SK-N-SH (cell line): Measurements from ENCODE around the gene AP1S3. TPM values are rescaled to one million over a fixed set of nuclear protein-coding genes. Genes with fewer than 3 reads are reported as not detected.

Source experiments
- CTCF ChIA-PET: fragments of 300-600, 350-600 bp; formaldehyde crosslinking; extraction: SDS; loops from one replicate; lab custom pipeline; 2021; lab: Yijun Ruan, JAX
- POLR2A ChIA-PET: fragments of 350-600 bp; sonication (Branson Sonifier 250); formaldehyde crosslinking; extraction: SDS; loops from one replicate; lab custom pipeline; 2020; ENCODE audit warnings: antibody characterized with exemption, inconsistent platforms; lab: Yijun Ruan, JAX
- DNase-seq: peaks from one replicate; pipeline ENCODE4 v3.0.0; 2012
- H2AFZ ChIP-seq: fragments of 200-600 bp; sonication (generic); 2 replicates; pipeline ENCODE4 v1.8.1; 2016; ENCODE audit warnings: antibody characterized with exemption, mild to moderate bottlenecking, low read depth
- H3F3A ChIP-seq: fragments of 200-600 bp; sonication (generic); replicated peaks from 2 replicates; pipeline ENCODE3; 2016; ENCODE audit warnings: antibody characterized with exemption, mild to moderate bottlenecking; ENCODE audit not compliant: insufficient read depth
- H3K27ac ChIP-seq, 2 experiments: fragments of 200-500 bp in 1 of 2; fragments of 200-600 bp in 1 of 2; sonication (Bioruptor generic) in 1 of 2; sonication (generic), shearing (Covaris generic) in 1 of 2; 2 replicates each; pipeline versions ENCODE4 v1.5.1 to v1.6.1; 2014 to 2016; ENCODE audit warnings: low read depth in 2 of 2, inconsistent platforms in 1 of 2, low read length in 1 of 2, mild to moderate bottlenecking in 1 of 2, mixed read lengths in 1 of 2
- H3K27me3 ChIP-seq: fragments of 200-600 bp; sonication (generic), shearing (Covaris generic); 2 replicates; pipeline ENCODE4 v1.6.1; 2016; ENCODE audit warnings: mixed run types; ENCODE audit not compliant: insufficient read depth
- H3K36me3 ChIP-seq, 2 experiments: fragments of 200-500 bp in 1 of 2; fragments of 200-600 bp in 1 of 2; sonication (Bioruptor generic) in 1 of 2; sonication (generic) in 1 of 2; replicated peaks in 1 of 2; 2 replicates each; pipeline versions ENCODE3 to v1.5.1; 2014 to 2016; ENCODE audit warnings: low read length in 1 of 2, mild to moderate bottlenecking in 1 of 2; ENCODE audit not compliant: insufficient read depth in 2 of 2, control insufficient read depth in 1 of 2
- H3K4me1 ChIP-seq, 2 experiments: fragments of 200-500 bp in 1 of 2; fragments of 200-600 bp in 1 of 2; sonication (Bioruptor generic) in 1 of 2; sonication (generic), shearing (Covaris generic) in 1 of 2; 2 replicates each; pipeline versions ENCODE4 v1.5.1 to v1.6.1; 2014 to 2016; ENCODE audit warnings: low read depth in 1 of 2, low read length in 1 of 2, mixed run types in 1 of 2; ENCODE audit not compliant: insufficient read depth in 2 of 2, control insufficient read depth in 1 of 2
- H3K4me2 ChIP-seq: fragments of 200-600 bp; sonication (generic), shearing (Covaris generic); 2 replicates; pipeline ENCODE4 v1.6.1; 2017; ENCODE audit warnings: mixed run types
- H3K4me3 ChIP-seq, 2 experiments: fragments of 200-500 bp in 1 of 2; fragments of 200-600 bp in 1 of 2; sonication (Bioruptor generic) in 1 of 2; sonication (generic), shearing (Covaris generic) in 1 of 2; 2 replicates each; pipeline versions ENCODE4 v1.5.1 to v1.8.1; 2014 to 2016; ENCODE audit warnings: low read depth in 2 of 2, inconsistent platforms in 1 of 2, low read length in 1 of 2, mild to moderate bottlenecking in 1 of 2, mixed read lengths in 1 of 2, moderate library complexity in 1 of 2
- H3K79me2 ChIP-seq: fragments of 200-600 bp; sonication (generic); 2 replicates; pipeline ENCODE4 v1.8.1; 2017; ENCODE audit warnings: mild to moderate bottlenecking; ENCODE audit not compliant: insufficient read depth
- H3K9ac ChIP-seq: fragments of 200-600 bp; sonication (generic); 2 replicates; pipeline ENCODE4 v1.6.1; 2017; ENCODE audit warnings: mixed run types
- H3K9me2 ChIP-seq: fragments of 200-600 bp; sonication (generic); 2 replicates; pipeline ENCODE4 v1.6.1; 2017; ENCODE audit warnings: mixed run types
- H3K9me3 ChIP-seq: fragments of 200-600 bp; sonication (generic); 2 replicates; pipeline ENCODE4 v1.6.1; 2017; ENCODE audit warnings: mixed run types, mild to moderate bottlenecking, moderate library complexity
- H4K20me1 ChIP-seq: fragments of 200-600 bp; sonication (generic); 2 replicates; pipeline ENCODE4 v1.6.1; 2017; ENCODE audit warnings: mild to moderate bottlenecking, mixed run types; ENCODE audit not compliant: insufficient read depth
- EP300 ChIP-seq, 2 experiments: IDR thresholded peaks; 2 replicates each; pipeline versions ENCODE4 v1.4.0 to v1.6.1; 2012; ENCODE audit warnings: borderline replicate concordance in 1 of 2, low read depth in 1 of 2, low read length in 1 of 2
- EZH2phosphoT487 ChIP-seq: fragments of 200-600 bp; sonication (generic); IDR thresholded peaks from 2 replicates; pipeline ENCODE4 v1.6.1; 2017; ENCODE audit warnings: low read depth, mixed run types, mild to moderate bottlenecking, antibody characterized with exemption, moderate library complexity, borderline replicate concordance
- FOSL2 ChIP-seq: IDR thresholded peaks from 2 replicates; pipeline ENCODE4 v1.4.0; 2012; ENCODE audit warnings: low read depth, mild to moderate bottlenecking, moderate library complexity, borderline replicate concordance
- FOXJ3 ChIP-seq: sonication (generic); formaldehyde crosslinking; IDR thresholded peaks from 2 replicates; pipeline ENCODE4 v1.5.1; 2020; ENCODE audit warnings: mild to moderate bottlenecking, missing genetic modification reagents
- FOXM1 ChIP-seq: IDR thresholded peaks from 2 replicates; pipeline ENCODE4 v1.4.0; 2012; ENCODE audit warnings: low read depth, mild to moderate bottlenecking
- GABPA ChIP-seq: IDR thresholded peaks from 2 replicates; pipeline ENCODE4 v1.4.0; 2012; ENCODE audit warnings: low read depth, mild to moderate bottlenecking
- MEF2A ChIP-seq: IDR thresholded peaks from 2 replicates; pipeline ENCODE4 v1.4.0; 2012; ENCODE audit warnings: low read depth, borderline replicate concordance
- MXI1 ChIP-seq: IDR thresholded peaks from 2 replicates; pipeline ENCODE4 v1.6.1; 2012; ENCODE audit warnings: mild to moderate bottlenecking, low read depth, low read length, improper control_type of control experiment
- NFIC ChIP-seq: IDR thresholded peaks from 2 replicates; pipeline ENCODE4 v1.4.0; 2012; ENCODE audit warnings: borderline replicate concordance
- NRF1 ChIP-seq: IDR thresholded peaks from 2 replicates; pipeline ENCODE4 v1.6.1; 2012; ENCODE audit warnings: low read depth, mild to moderate bottlenecking, low read length
- RCOR1 ChIP-seq: fragments of 150-350 bp; IDR thresholded peaks from 2 replicates; pipeline ENCODE4 v1.6.1; 2017; ENCODE audit warnings: antibody characterized with exemption, low read length
- RFX5 ChIP-seq: IDR thresholded peaks from 2 replicates; pipeline ENCODE4 v1.6.1; 2012; ENCODE audit warnings: mild to moderate bottlenecking, improper control_type of control experiment, low read length
- RXRA ChIP-seq: IDR thresholded peaks from 2 replicates; pipeline ENCODE4 v1.4.0; 2012; ENCODE audit warnings: low read depth, mild to moderate bottlenecking, borderline replicate concordance
- SMC3 ChIP-seq: IDR thresholded peaks from 2 replicates; pipeline ENCODE4 v1.6.1; 2012; ENCODE audit warnings: low read depth, low read length, improper control_type of control experiment
- TAF1 ChIP-seq: IDR thresholded peaks from 2 replicates; pipeline ENCODE4 v1.6.1; 2012; ENCODE audit warnings: low read depth, mild to moderate bottlenecking, low read length, moderate library complexity, borderline replicate concordance
- TCF12 ChIP-seq: IDR thresholded peaks from 2 replicates; pipeline ENCODE4 v1.4.0; 2012
- WGBS: methylation state at CpG from one replicate; pipeline ENCODE4 v1.1.6; 2017; ENCODE audit warnings: low lambda C conversion rate; 5-methylcytosine and 5-hydroxymethylcytosine counted together
- polyA plus RNA-seq, 3 experiments: library from polyadenylated mRNA; depleted of rRNA; stranded (reverse); fragments of >200 nt; gene quantifications; 2 replicates each; pipeline ENCODE4 v1.2.3, GENCODE V29; 2012
- TF ChIP-seq, protein P1 (sequence below): IDR thresholded peaks from 2 replicates; pipeline ENCODE4 v1.6.1; 2012; ENCODE audit warnings: mild to moderate bottlenecking, low read depth, low read length, moderate library complexity
- TF ChIP-seq, protein P2 (sequence below): IDR thresholded peaks from 2 replicates; pipeline ENCODE4 v1.4.0; 2012; ENCODE audit warnings: low read depth, borderline replicate concordance
- TF ChIP-seq, protein P3 (sequence below): IDR thresholded peaks from 2 replicates; pipeline ENCODE4; 2012

AP1S3 gene
- polyA plus RNA-seq, 1 of the 3 experiments (the other 2 are of a cell fraction) = 4.8 TPM

DNA sequence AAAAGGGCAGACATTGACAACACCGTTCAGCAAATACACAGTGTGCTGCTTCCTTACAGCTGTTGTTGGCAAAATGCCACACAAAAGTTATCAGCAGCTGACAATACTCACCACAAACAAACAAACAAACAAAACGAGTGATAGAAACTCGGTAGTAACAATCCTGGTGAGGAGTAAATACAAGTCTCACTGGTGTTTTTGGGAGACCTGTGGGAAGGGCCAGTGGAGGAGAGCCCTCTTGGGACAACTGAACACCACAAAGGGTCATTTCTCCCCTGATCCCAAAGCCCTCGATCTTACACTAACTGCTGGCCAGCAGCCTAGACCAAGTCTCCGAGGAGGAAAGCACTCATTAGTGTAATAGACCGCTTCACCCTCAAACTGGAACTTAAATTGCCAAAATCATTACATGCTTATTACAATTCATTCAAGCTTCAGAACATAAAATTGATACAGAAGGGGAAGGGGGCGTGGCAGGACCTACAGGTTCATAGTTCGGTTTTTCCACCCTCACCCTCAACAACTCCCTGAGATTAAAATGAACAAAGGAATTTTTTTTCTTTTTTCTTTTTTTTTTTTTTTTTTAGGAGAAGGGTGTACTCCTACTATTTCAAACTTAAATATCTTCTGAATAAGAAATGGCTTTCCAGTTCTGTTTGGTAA lies 5.0 kb downstream of the AP1S3 start:
- no peak for DNase-seq
- 80% methylated on average over 8 of the region's 8 CpGs for WGBS
- no peak overlapping the region for H3K4me2 ChIP-seq
- H2AFZ ChIP-seq = no peak overlapping the region
- H3K79me2 ChIP-seq = peaks cover 15% of the 10 kb centered on the region
- no peaks in the 10 kb centered on the region for H4K20me1 ChIP-seq
- TF ChIP-seq NRF1 = no peak
- TF ChIP-seq FOXJ3 = no peak
- no peak for TF ChIP-seq EZH2phosphoT487
- TF ChIP-seq FOSL2 = no peak
- no peak for TF ChIP-seq RXRA
- TF ChIP-seq RFX5 = no peak
- no peak for TF ChIP-seq TAF1
- no peak for TF ChIP-seq GABPA
- no peak for TF ChIP-seq FOXM1
- no peak for TF ChIP-seq TCF12
- TF ChIP-seq, protein P1, sequence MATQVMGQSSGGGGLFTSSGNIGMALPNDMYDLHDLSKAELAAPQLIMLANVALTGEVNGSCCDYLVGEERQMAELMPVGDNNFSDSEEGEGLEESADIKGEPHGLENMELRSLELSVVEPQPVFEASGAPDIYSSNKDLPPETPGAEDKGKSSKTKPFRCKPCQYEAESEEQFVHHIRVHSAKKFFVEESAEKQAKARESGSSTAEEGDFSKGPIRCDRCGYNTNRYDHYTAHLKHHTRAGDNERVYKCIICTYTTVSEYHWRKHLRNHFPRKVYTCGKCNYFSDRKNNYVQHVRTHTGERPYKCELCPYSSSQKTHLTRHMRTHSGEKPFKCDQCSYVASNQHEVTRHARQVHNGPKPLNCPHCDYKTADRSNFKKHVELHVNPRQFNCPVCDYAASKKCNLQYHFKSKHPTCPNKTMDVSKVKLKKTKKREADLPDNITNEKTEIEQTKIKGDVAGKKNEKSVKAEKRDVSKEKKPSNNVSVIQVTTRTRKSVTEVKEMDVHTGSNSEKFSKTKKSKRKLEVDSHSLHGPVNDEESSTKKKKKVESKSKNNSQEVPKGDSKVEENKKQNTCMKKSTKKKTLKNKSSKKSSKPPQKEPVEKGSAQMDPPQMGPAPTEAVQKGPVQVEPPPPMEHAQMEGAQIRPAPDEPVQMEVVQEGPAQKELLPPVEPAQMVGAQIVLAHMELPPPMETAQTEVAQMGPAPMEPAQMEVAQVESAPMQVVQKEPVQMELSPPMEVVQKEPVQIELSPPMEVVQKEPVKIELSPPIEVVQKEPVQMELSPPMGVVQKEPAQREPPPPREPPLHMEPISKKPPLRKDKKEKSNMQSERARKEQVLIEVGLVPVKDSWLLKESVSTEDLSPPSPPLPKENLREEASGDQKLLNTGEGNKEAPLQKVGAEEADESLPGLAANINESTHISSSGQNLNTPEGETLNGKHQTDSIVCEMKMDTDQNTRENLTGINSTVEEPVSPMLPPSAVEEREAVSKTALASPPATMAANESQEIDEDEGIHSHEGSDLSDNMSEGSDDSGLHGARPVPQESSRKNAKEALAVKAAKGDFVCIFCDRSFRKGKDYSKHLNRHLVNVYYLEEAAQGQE = no peak
- no peak for TF ChIP-seq SMC3
- TF ChIP-seq EP300 (IDR thresholded peaks at IDR 0.05; ENCODE audit: borderline replicate concordance in 1 of 2, low read depth in 1 of 2, low read length in 1 of 2) = no peak
- no peak for TF ChIP-seq MEF2A
- TF ChIP-seq MXI1 = no peak
- no peak for TF ChIP-seq RCOR1
- TF ChIP-seq NFIC = no peak
- TF ChIP-seq, protein P2, sequence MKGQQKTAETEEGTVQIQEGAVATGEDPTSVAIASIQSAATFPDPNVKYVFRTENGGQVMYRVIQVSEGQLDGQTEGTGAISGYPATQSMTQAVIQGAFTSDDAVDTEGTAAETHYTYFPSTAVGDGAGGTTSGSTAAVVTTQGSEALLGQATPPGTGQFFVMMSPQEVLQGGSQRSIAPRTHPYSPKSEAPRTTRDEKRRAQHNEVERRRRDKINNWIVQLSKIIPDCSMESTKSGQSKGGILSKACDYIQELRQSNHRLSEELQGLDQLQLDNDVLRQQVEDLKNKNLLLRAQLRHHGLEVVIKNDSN = no peak
- TF ChIP-seq, protein P3, sequence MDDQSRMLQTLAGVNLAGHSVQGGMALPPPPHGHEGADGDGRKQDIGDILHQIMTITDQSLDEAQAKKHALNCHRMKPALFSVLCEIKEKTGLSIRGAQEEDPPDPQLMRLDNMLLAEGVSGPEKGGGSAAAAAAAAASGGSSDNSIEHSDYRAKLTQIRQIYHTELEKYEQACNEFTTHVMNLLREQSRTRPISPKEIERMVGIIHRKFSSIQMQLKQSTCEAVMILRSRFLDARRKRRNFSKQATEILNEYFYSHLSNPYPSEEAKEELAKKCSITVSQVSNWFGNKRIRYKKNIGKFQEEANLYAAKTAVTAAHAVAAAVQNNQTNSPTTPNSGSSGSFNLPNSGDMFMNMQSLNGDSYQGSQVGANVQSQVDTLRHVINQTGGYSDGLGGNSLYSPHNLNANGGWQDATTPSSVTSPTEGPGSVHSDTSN = no peak
- TF ChIP-seq, all 33 proteins: peak for 0
- no peak overlapping the region for H3K27ac ChIP-seq
- H3K9me2 ChIP-seq = no peaks in the 10 kb centered on the region
- H3K9me3 ChIP-seq = no peaks in the 10 kb centered on the region
- no peak overlapping the region for H3K4me3 ChIP-seq
- H3K36me3 ChIP-seq = peaks cover 0 to 3% of the 10 kb centered on the region in 2 experiments
- no peaks in the 10 kb centered on the region for H3F3A ChIP-seq
- POLR2A ChIA-PET = no interaction called here
- CTCF ChIA-PET = no interaction called here
- H3K4me1 ChIP-seq = peaks cover 0 to 3% of the 10 kb centered on the region in 2 experiments; a peak in 2 of 4 replicates
- no peaks in the 10 kb centered on the region for H3K27me3 ChIP-seq
- H3K9ac ChIP-seq = no peak overlapping the region
